ENCODE data around the gene GEMIN4. TPM values are rescaled to one million over a fixed set of nuclear protein-coding genes. Genes with fewer than 3 reads are reported as not detected.

GEMIN4 gene
- total and polyA plus RNA-seq, 2 of the 8 experiments (the other 6 are each of a cell fraction or from before 2014, with no cell fraction given) = 32.1 to 51.9 TPM

- TF ChIP-seq, protein P1, sequence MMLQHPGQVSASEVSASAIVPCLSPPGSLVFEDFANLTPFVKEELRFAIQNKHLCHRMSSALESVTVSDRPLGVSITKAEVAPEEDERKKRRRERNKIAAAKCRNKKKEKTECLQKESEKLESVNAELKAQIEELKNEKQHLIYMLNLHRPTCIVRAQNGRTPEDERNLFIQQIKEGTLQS (IDR thresholded peaks at IDR 0.05; ENCODE audit: insufficient read depth, low read depth, low read length) = no peak
- TF ChIP-seq BRCA1 (IDR thresholded peaks at IDR 0.05; ENCODE audit: low read depth, low read length) (no peak), TBP (IDR thresholded peaks at IDR 0.05; ENCODE audit: low read depth, low read length) (no peak), GTF2F1 (IDR thresholded peaks at IDR 0.05; ENCODE audit: borderline replicate concordance, low read depth, low read length) (no peak)
These were observed 47.8 kb downstream of the GEMIN4 start (continued) for GRCh38 chr17:704111-704864.
